Pancreas (tissue), 10 donors: Measurements from ENCODE around the gene ZNF710. TPM values are rescaled to one million over a fixed set of nuclear protein-coding genes. Genes with fewer than 3 reads are reported as not detected.

Experiments
- ATAC-seq, 4 donors: fragments of 200-7000 bp; cut with Tn5 transposase; one replicate each; pipeline versions ENCODE4 v1.8.0 to v1.9.1; 2020; ENCODE audit warnings: mild to moderate bottlenecking in 4 of 4, moderate library complexity in 4 of 4
- DNase-seq, 6 donors: peaks; one replicate each; pipeline ENCODE4 v3.0.0-alpha.2; 2020
- FAIRE-seq: peaks from 2 replicates; lab custom pipeline; 2012; peaks lifted over from hg19 to GRCh38; lab: Jason Lieb, UNC
- H3K27ac ChIP-seq, 4 donors: fragments of 200-600 bp; sonication (generic); 1 replicate in 3 of 4; 2 replicates in 1 of 4; pipeline versions ENCODE4 v1.5.0 to v1.8.0; 2020
- H3K27me3 ChIP-seq, 4 donors: fragments of 200-600 bp; one replicate each; pipeline ENCODE4 v1.8.0; 2021
- H3K36me3 ChIP-seq, 3 donors: fragments of 200-600 bp; sonication (generic) in 1 of 3; one replicate each; pipeline versions ENCODE4 v1.5.0 to v1.8.0; 2020 to 2021
- H3K4me1 ChIP-seq, 3 donors: fragments of 200-600 bp; one replicate each; pipeline ENCODE4 v1.8.0; 2021
- H3K4me3 ChIP-seq, 4 donors: fragments of 200-600 bp; sonication (generic) in 2 of 4; one replicate each; pipeline versions ENCODE4 v1.5.0 to v1.8.0; 2020 to 2021
- H3K9me3 ChIP-seq, 4 donors: fragments of 200-600 bp; one replicate each; pipeline ENCODE4 v1.8.0; 2021
- CTCF ChIP-seq, 4 donors: fragments of 200-600 bp; sonication (generic) in 3 of 4; IDR thresholded peaks; one replicate each; pipeline versions ENCODE4 v1.5.0 to v1.8.0; 2021; ENCODE audit warnings: antibody characterized with exemption in 4 of 4
- WGBS, 2 donors: extraction: QIAGEN DNeasy Blood & Tissue Kit; methylation state at CpG; one replicate each; pipeline ENCODE4 v1.1.7; 2013; 5-methylcytosine and 5-hydroxymethylcytosine counted together
- intact Hi-C, 3 donors: fragments of 100-400 bp; cut with DNase I; formaldehyde crosslinking; loops; one replicate each; pipeline versions ENCODE4 v1.11.1 to v1.14.2; 2022
- polyA plus RNA-seq, 2 donors: library from polyadenylated mRNA; stranded (reverse); fragments of 200-250 nt; gene quantifications; one replicate each; pipeline ENCODE4 v1.2.3, GENCODE V29; 2013
- total RNA-seq, 6 donors: library from RNA; stranded (reverse); fragmentation: NEBNext Ultra II Directional in 4 of 6; extraction: Animal tissue kit (Norgen Biotek cat#: 25700) in 4 of 6; gene quantifications; one replicate each; pipeline versions ENCODE4 v1.2.1 to v1.2.4, GENCODE V29; 2021 to 2023
- donor health status: healthy with polysubstance abuse.
- donor health status: DM: no; HTN: no; CAD: no; lungs with moderate emphysema.
- donor health status: DM: no; HTN: no; CAD: no.
- donor health status: control.
- donor health status: control.
- donor health status: Bipolar disorder and iron deficiency.
- donor health status: DM: yes; HTN: yes; CAD: no.
- donor health status: DM: no; HTN: no; CAD: no.
- donor health status: DM: no; HTN: no; CAD: no.
- donor health status: DM: yes; HTN: yes; CAD: no.

ZNF710 gene
- total and polyA plus RNA-seq, 8 donors: 31.9 to 298 (median 37.8) TPM

- intact Hi-C loops: loop anchor here in 1 of 3 donors (10.0 kb wide), 1 partner anchor 176 kb away; no protein-coding TSS in a partner anchor
- TF ChIP-seq CTCF (IDR thresholded peaks at IDR 0.05): no peak
- no peak overlapping the region for H3K4me3 ChIP-seq
- no peaks in the 10 kb centered on the region for H3K27me3 ChIP-seq
- FAIRE-seq: no peak
- peaks cover 6 to 7% (median 7%) of the 10 kb centered on the region in 3 donors for H3K4me1 ChIP-seq
- ATAC-seq: no peak
- peak in 2 of 6 donors; percentile 41 to 71 for DNase-seq
- H3K27ac ChIP-seq: no peak overlapping the region
- H3K36me3 ChIP-seq: peaks cover 7 to 69% (median 33%) of the 10 kb centered on the region in 3 donors
- WGBS, 2 donors: 84 to 92% methylated on average over 11 of the region's 11 CpGs
- no peaks in the 10 kb centered on the region for H3K9me3 ChIP-seq
Measured at GRCh38 chr15:90080818-90081393, 79.8 kb downstream of the ZNF710 start.

- Histone ChIP-seq H3K27me3 (no peaks in the 10 kb centered on the region), H3K9me3 (no peaks in the 10 kb centered on the region), H3K27ac (no peak overlapping the region), H3K36me3 (peaks cover 7 to 82% (median 34%) of the 10 kb centered on the region in 3 donors), H3K4me3 (no peak overlapping the region), H3K4me1 (peaks cover 0 to 1% (median 0%) of the 10 kb centered on the region in 3 donors)
- no peak for TF ChIP-seq CTCF (IDR thresholded peaks at IDR 0.05)
- intact Hi-C loops: loop anchor here in 1 of 3 donors (10.0 kb wide), 1 partner anchor 177 kb away; no protein-coding TSS in a partner anchor
- no peak for FAIRE-seq
- no peak for ATAC-seq
- DNase-seq: no peak
- 57 to 59% methylated on average over 9 of the region's 9 CpGs for WGBS, 2 donors
Measured at GRCh38 chr15:90082140-90082715, 81.1 kb downstream of the ZNF710 start.

- 80 to 85% methylated on average over 5 of the region's 5 CpGs for WGBS, 2 donors
- H3K27me3 ChIP-seq: no peaks in the 10 kb centered on the region
- DNase-seq (no peak), FAIRE-seq (no peak), ATAC-seq (no peak)
- TF ChIP-seq CTCF (IDR thresholded peaks at IDR 0.05): no peak
- peaks cover 0 to 12% (median 0%) of the 10 kb centered on the region in 3 donors for H3K4me1 ChIP-seq
- no peak overlapping the region for H3K4me3 ChIP-seq
- peaks cover 7 to 84% (median 39%) of the 10 kb centered on the region in 3 donors for H3K36me3 ChIP-seq
- no peaks in the 10 kb centered on the region for H3K9me3 ChIP-seq
- H3K27ac ChIP-seq: no peak overlapping the region
- intact Hi-C loops: loop anchor here in 1 of 3 donors (10.0 kb wide), 1 partner anchor 179 kb away; no protein-coding TSS in a partner anchor
Measured at GRCh38 chr15:90083419-90083818, 82.3 kb downstream of the ZNF710 start.

- FAIRE-seq (no peak), DNase-seq (no peak), ATAC-seq (no peak)
- Histone ChIP-seq H3K4me1 (peaks cover 0 to 14% (median 0%) of the 10 kb centered on the region in 3 donors), H3K27me3 (no peaks in the 10 kb centered on the region), H3K36me3 (peaks cover 7 to 81% (median 39%) of the 10 kb centered on the region in 3 donors), H3K9me3 (no peaks in the 10 kb centered on the region), H3K4me3 (no peak overlapping the region), H3K27ac (no peak overlapping the region)
- WGBS, 2 donors: 81 to 82% methylated on average over 14 of the region's 14 CpGs
- intact Hi-C loops: loop anchor here in 1 of 3 donors (10.0 kb wide), 1 partner anchor 179 kb away; no protein-coding TSS in a partner anchor
- TF ChIP-seq CTCF (IDR thresholded peaks at IDR 0.05): no peak
Measured at GRCh38 chr15:90083954-90084607, 83.0 kb downstream of the ZNF710 start.
